NCI-H524 treated with DMSO at 0.1 percent for 48 hours (cell line): Measurements from ENCODE around the gene SEC24B.
"Not testable (repeated sequence)": the region's sequence is repeated elsewhere in the genome, so short reads cannot be mapped to it uniquely, and the experiment has no call there.

Experiments used
- DNase-seq: peaks from one replicate; lab custom pipeline; 2025; lab: John Stamatoyannopoulos, UW

Gene SEC24B

GRCh38 chr4:109432696-109433095 is 919 bp upstream of the SEC24B start:
- DNase-seq = no peak

GRCh38 chr4:109434007-109434971 is 674 bp downstream of the SEC24B start:
- no peak for DNase-seq

- DNase-seq = no peak
Observed at GRCh38 chr4:109435635-109436034, 2.0 kb downstream of the SEC24B start.

- DNase-seq = no peak
Observed at GRCh38 chr4:109436504-109436903, 2.9 kb downstream of the SEC24B start.

GRCh38 chr4:109440948-109441347 is 7.3 kb downstream of the SEC24B start:
- DNase-seq = no peak

GRCh38 chr4:109441862-109442458 is 8.3 kb downstream of the SEC24B start:
- DNase-seq = no peak

GRCh38 chr4:109444182-109444844 is 10.7 kb downstream of the SEC24B start:
- no peak for DNase-seq

- no peak for DNase-seq
Observed at GRCh38 chr4:109447278-109447677, 13.7 kb downstream of the SEC24B start.

GRCh38 chr4:109451544-109452273 is 18.1 kb downstream of the SEC24B start:
- no peak for DNase-seq

- not testable (repeated sequence) for DNase-seq
Observed at GRCh38 chr4:109453110-109453509, 19.5 kb downstream of the SEC24B start.

- no peak for DNase-seq
Observed at GRCh38 chr4:109462297-109462696, 28.7 kb downstream of the SEC24B start.

GRCh38 chr4:109462802-109463201 is 29.2 kb downstream of the SEC24B start:
- no peak for DNase-seq

GRCh38 chr4:109465069-109465468 is 31.5 kb downstream of the SEC24B start:
- no peak for DNase-seq

- no peak for DNase-seq
Observed at GRCh38 chr4:109469915-109470314, 36.3 kb downstream of the SEC24B start.

GRCh38 chr4:109472343-109472761 is 38.7 kb downstream of the SEC24B start:
- DNase-seq = no peak

- DNase-seq = no peak
Observed at GRCh38 chr4:109473824-109474223, 40.2 kb downstream of the SEC24B start.

GRCh38 chr4:109486007-109486406 is 52.4 kb downstream of the SEC24B start:
- no peak for DNase-seq

- no peak for DNase-seq
Observed at GRCh38 chr4:109494563-109494962, 60.9 kb downstream of the SEC24B start.

- no peak for DNase-seq
Observed at GRCh38 chr4:109495514-109495913, 61.9 kb downstream of the SEC24B start.

- DNase-seq = no peak
Observed at GRCh38 chr4:109496875-109497274, 63.3 kb downstream of the SEC24B start.

- no peak for DNase-seq
Observed at GRCh38 chr4:109497511-109497910, 63.9 kb downstream of the SEC24B start.

GRCh38 chr4:109499513-109499912 is 65.9 kb downstream of the SEC24B start:
- DNase-seq = no peak
